Chondrocyte (in vitro differentiated cells): ENCODE results near the gene CCDC57. TPM values are rescaled to one million over a fixed set of nuclear protein-coding genes. Genes with fewer than 3 reads are reported as not detected.
A peak's percentile ranks its signal among the peaks of the same experiment; 100 is the strongest.
"Not testable (repeated sequence)": the region's sequence is repeated elsewhere in the genome, so short reads cannot be mapped to it uniquely, and the experiment has no call there.

Source experiments
- DNase-seq: peaks from one replicate; pipeline ENCODE4 v3.0.0; 2021; ENCODE audit warnings: mixed read lengths, low spot score
- H3K27ac Mint-ChIP-seq: one replicate; pipeline ENCODE4 v1.8.0; 2021; ENCODE audit warnings: mild to moderate bottlenecking, moderate library complexity, mixed read lengths; ENCODE audit not compliant: unreplicated experiment
- H3K27me3 Mint-ChIP-seq: 2 replicates; pipeline ENCODE4 v1.8.0; 2021; ENCODE audit warnings: low read depth, mixed read lengths
- H3K36me3 Mint-ChIP-seq: 2 replicates; pipeline ENCODE4 v1.8.0; 2021; ENCODE audit warnings: low read depth, mixed read lengths
- H3K4me1 Mint-ChIP-seq: 2 replicates; pipeline ENCODE4 v1.8.0; 2021; ENCODE audit warnings: low read depth, mild to moderate bottlenecking, mixed read lengths
- H3K4me3 Mint-ChIP-seq: one replicate; pipeline ENCODE4 v1.8.0; 2021; ENCODE audit warnings: mild to moderate bottlenecking, moderate library complexity, mixed read lengths; ENCODE audit not compliant: unreplicated experiment
- H3K9me3 Mint-ChIP-seq: 2 replicates; pipeline ENCODE4 v1.8.0; 2021; ENCODE audit warnings: low read depth, mixed read lengths
- total RNA-seq: library from RNA; stranded (reverse); gene quantifications from 3 replicates; pipeline ENCODE4 v1.2.1, GENCODE V29; 2021
- TF ChIP-seq, protein P1 (sequence below): fragments of 200-600 bp; sonication (generic); IDR thresholded peaks from 2 replicates; pipeline ENCODE4 v1.5.0; 2021; ENCODE audit warnings: antibody characterized with exemption, mild to moderate bottlenecking, moderate library complexity

The CCDC57 gene
- total RNA-seq, 1 donor from 2014 or later: 23.5 TPM

DNA sequence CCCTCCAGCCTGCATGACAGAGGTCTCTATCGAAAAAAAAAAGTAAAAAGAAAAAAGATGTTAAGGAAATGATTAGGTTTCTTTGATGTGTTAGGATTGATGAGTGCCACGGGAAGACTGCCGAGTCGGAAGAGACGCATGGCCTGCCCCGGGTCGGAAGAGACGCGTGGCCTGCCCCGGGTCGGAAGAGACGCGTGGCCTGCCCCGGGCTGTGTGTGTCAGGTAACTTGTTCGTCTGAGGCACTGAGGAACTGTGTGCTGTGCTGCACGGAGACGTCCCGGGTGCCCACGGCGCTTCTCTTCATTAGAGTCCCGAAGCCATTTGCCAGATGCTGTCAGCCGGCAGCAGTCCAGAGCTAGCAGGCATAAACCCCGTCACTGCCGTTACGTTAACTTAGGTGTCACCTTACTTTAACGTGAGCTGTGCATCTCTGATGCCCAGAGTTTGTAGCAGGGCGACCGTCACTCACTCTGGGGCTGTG lies 74.1 kb downstream of the CCDC57 start:
- Mint-ChIP-seq H3K4me1 (peaks cover 8% of the 10 kb centered on the region), H3K27ac (no peak overlapping the region), H3K36me3 (peaks cover 4% of the 10 kb centered on the region), H3K27me3 (no peaks in the 10 kb centered on the region), H3K4me3 (no peak overlapping the region), H3K9me3 (no peaks in the 10 kb centered on the region)
- peak; percentile 64 for DNase-seq
- TF ChIP-seq, protein P1, sequence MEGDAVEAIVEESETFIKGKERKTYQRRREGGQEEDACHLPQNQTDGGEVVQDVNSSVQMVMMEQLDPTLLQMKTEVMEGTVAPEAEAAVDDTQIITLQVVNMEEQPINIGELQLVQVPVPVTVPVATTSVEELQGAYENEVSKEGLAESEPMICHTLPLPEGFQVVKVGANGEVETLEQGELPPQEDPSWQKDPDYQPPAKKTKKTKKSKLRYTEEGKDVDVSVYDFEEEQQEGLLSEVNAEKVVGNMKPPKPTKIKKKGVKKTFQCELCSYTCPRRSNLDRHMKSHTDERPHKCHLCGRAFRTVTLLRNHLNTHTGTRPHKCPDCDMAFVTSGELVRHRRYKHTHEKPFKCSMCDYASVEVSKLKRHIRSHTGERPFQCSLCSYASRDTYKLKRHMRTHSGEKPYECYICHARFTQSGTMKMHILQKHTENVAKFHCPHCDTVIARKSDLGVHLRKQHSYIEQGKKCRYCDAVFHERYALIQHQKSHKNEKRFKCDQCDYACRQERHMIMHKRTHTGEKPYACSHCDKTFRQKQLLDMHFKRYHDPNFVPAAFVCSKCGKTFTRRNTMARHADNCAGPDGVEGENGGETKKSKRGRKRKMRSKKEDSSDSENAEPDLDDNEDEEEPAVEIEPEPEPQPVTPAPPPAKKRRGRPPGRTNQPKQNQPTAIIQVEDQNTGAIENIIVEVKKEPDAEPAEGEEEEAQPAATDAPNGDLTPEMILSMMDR: no peak

DNA sequence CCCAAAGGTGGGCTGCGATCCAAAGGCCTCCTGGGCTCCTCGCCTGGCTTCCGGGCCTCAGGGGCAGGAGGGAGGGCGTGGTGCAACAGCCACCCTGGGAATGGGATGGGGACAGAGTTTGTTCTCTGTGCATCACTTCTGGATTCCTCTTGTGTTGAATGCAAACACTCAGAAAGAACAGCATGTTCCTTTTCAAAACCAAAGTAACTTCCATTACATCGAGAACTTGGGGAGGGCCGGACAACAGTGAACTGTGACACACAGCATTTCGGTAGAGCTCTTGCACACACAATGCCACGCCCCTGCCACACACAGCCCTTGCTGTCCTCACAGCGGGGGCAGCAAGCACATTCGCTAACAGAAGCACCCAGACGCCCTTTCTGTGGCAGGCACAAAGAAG lies 78.5 kb downstream of the CCDC57 start:
- no peak for DNase-seq
- Mint-ChIP-seq H3K9me3 (no peaks in the 10 kb centered on the region), H3K27ac (peak overlapping the region; percentile 49), H3K36me3 (peaks cover 4% of the 10 kb centered on the region), H3K27me3 (no peaks in the 10 kb centered on the region), H3K4me1 (peaks cover 9% of the 10 kb centered on the region), H3K4me3 (no peak overlapping the region)
- TF ChIP-seq, protein P1: no peak

DNA sequence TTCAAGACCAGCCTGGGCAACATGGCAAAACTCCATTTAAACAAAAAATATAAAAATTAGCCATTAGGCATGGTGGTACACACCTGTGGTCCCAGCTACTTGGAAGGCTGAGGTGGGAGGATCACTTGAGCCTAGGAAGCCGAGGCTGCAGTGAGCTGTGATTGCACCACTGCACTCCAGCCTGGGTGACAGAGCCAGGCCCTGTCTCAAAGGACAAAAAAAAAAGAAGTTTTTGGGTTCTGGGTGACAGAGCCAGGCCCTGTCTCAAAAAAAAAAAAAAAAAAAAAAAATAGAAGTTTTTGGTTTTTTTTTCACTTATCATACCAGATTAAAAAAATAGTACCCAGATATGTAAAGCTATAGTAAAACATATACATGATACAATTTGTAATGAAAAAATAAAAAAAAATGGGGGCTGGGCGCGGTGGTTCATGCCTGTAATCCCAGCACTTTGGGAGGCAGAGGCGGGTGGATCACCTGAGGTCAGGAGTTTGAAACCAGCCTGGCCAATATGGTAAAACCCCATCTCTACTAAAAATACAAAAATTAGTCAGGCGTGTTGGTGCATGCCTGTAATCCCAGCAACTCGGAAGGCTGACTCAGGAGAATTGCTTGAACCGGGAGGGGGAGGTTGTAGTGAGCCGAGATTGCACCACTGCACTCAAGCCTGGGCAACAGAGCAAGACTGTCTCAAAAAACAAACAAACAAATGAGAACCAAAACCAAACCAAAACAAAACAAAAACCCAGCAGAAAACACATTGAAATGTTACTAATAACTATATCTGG lies 79.3 kb downstream of the CCDC57 start:
- peak overlapping the region; percentile 49 for H3K27ac Mint-ChIP-seq
- H3K36me3 Mint-ChIP-seq, H3K27me3 Mint-ChIP-seq, DNase-seq, H3K9me3 Mint-ChIP-seq, H3K4me3 Mint-ChIP-seq, H3K4me1 Mint-ChIP-seq: not testable (repeated sequence)

DNA sequence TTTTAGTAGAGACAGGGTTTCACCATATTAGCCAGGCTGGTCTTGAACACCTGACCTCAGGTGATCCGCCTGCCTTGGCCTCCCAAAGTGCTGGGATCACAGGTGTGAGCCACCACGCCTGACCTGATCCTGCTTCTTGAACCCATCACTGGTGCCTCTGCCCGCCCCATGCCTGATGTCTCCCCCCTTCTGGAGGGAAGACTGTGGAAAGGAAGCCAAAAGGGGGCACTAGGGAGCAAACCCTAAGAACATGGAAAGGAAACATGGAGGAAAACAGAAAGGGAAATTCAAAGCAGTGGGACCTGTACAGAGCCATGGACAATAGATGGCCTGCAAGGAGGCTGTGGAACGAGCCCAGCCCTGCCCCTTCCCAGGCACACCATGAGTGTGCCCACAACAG lies 83.5 kb downstream of the CCDC57 start:
- peaks cover 6% of the 10 kb centered on the region for H3K4me1 Mint-ChIP-seq
- TF ChIP-seq, protein P1: peak; percentile 30
- H3K27me3 Mint-ChIP-seq: no peaks in the 10 kb centered on the region
- no peak overlapping the region for H3K27ac Mint-ChIP-seq
- H3K4me3 Mint-ChIP-seq: no peak overlapping the region
- no peaks in the 10 kb centered on the region for H3K9me3 Mint-ChIP-seq
- no peak for DNase-seq
- H3K36me3 Mint-ChIP-seq: peaks cover 9% of the 10 kb centered on the region

DNA sequence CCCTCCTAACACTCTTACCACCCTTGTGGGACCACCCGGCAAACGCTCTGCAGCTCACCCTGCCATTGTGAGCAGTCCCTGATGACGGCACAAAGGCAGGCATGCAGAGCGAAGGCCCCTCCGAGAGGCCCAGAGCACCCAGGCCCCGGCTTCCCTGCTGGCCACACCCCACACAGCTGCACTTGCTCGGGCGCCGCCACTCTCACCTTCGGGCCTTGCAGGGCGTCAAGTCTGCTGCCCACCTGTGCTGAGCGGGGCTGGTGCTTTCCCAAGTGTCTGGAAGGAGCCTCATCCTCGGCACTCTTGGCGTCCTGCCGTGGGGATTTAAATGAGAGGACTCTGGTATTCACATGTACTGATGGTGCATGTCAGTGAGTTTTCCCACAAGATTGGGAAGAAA lies 84.4 kb downstream of the CCDC57 start:
- H3K4me1 Mint-ChIP-seq: no peaks in the 10 kb centered on the region
- TF ChIP-seq, protein P1: no peak

DNA sequence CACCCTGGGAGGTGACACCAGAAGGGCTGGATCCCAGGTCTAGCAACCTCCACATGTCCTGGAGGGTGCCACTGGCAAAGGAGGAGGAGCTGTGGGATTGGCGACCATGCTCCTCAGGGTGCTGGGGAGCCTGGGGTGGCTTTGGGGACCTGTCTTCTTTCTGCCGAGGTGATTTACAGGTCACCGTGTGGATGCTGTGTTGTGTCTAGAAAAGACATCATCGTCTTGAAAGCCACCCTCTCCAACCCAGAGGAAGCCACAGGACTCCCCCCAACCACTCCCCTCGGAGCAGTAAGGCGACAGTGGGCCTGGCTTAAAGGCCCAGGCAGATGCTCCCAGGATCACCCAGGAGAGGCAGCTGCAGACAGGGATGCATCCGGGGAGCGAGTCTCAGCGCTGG lies 84.9 kb downstream of the CCDC57 start:
- peaks cover 7% of the 10 kb centered on the region for H3K36me3 Mint-ChIP-seq
- no peak overlapping the region for H3K27ac Mint-ChIP-seq
- no peaks in the 10 kb centered on the region for H3K4me1 Mint-ChIP-seq
- H3K9me3 Mint-ChIP-seq: no peaks in the 10 kb centered on the region
- H3K27me3 Mint-ChIP-seq: no peaks in the 10 kb centered on the region
- H3K4me3 Mint-ChIP-seq: no peak overlapping the region
- DNase-seq: no peak
- TF ChIP-seq, protein P1: no peak

More for the DNA sequence above, 84.4 kb downstream of the CCDC57 start:
- no peaks in the 10 kb centered on the region for H3K9me3 Mint-ChIP-seq
- H3K27me3 Mint-ChIP-seq: no peaks in the 10 kb centered on the region
- H3K27ac Mint-ChIP-seq: no peak overlapping the region
- peaks cover 7% of the 10 kb centered on the region for H3K36me3 Mint-ChIP-seq
- no peak overlapping the region for H3K4me3 Mint-ChIP-seq
- no peak for DNase-seq
